Endothelial cell (in vitro differentiated cells): ENCODE results near the gene TRPC5OS. TPM values are rescaled to one million over a fixed set of nuclear protein-coding genes. Genes with fewer than 3 reads are reported as not detected.

ENCODE experiments used
- DNase-seq: peaks from one replicate; pipeline ENCODE4 v3.0.0; 2021; ENCODE audit warnings: low spot score
- H3K27ac Mint-ChIP-seq: one replicate; pipeline ENCODE4 v1.8.0; 2021; ENCODE audit warnings: mixed read lengths, inconsistent platforms; ENCODE audit not compliant: unreplicated experiment
- H3K27me3 Mint-ChIP-seq: one replicate; pipeline ENCODE4 v1.8.0; 2021; ENCODE audit warnings: mild to moderate bottlenecking, moderate library complexity, mixed read lengths, inconsistent platforms; ENCODE audit not compliant: unreplicated experiment
- H3K36me3 Mint-ChIP-seq: one replicate; pipeline ENCODE4 v1.8.0; 2021; ENCODE audit warnings: mild to moderate bottlenecking, low read depth, mixed read lengths, inconsistent platforms; ENCODE audit not compliant: unreplicated experiment
- H3K4me1 Mint-ChIP-seq: one replicate; pipeline ENCODE4 v1.8.0; 2021; ENCODE audit warnings: mild to moderate bottlenecking, mixed read lengths, inconsistent platforms; ENCODE audit not compliant: unreplicated experiment
- H3K4me3 Mint-ChIP-seq: one replicate; pipeline ENCODE4 v1.8.0; 2021; ENCODE audit warnings: mild to moderate bottlenecking, mixed read lengths, inconsistent platforms; ENCODE audit not compliant: unreplicated experiment
- H3K9me3 Mint-ChIP-seq: one replicate; pipeline ENCODE4 v1.8.0; 2021; ENCODE audit warnings: mixed read lengths, inconsistent platforms; ENCODE audit not compliant: unreplicated experiment
- CTCF ChIP-seq: fragments of 200-600 bp; sonication (generic); IDR thresholded peaks from one replicate; pipeline ENCODE4 v1.5.0; 2021; ENCODE audit warnings: antibody characterized with exemption; ENCODE audit not compliant: unreplicated experiment
- total RNA-seq: library from RNA; stranded (reverse); fragmentation: NEBNext Ultra II Directional; extraction: Animal tissue kit (Norgen Biotek cat#: 25700); gene quantifications from one replicate; pipeline ENCODE4 v1.2.1, GENCODE V29; 2021; ENCODE audit not compliant: unreplicated experiment

Gene TRPC5OS
- total RNA-seq, 1 donor from 2014 or later: not detected

- peaks cover 1% of the 10 kb centered on the region for H3K27me3 Mint-ChIP-seq
- H3K4me3 Mint-ChIP-seq: no peak overlapping the region
- H3K4me1 Mint-ChIP-seq: no peaks in the 10 kb centered on the region
These were observed 10.7 kb downstream of the TRPC5OS start for GRCh38 chrX:111886678-111887077.

GRCh38 chrX:111888600-111888999 is 12.6 kb downstream of the TRPC5OS start:
- Mint-ChIP-seq H3K4me3 (no peak overlapping the region), H3K36me3 (no peaks in the 10 kb centered on the region), H3K9me3 (no peaks in the 10 kb centered on the region), H3K27me3 (peaks cover 1% of the 10 kb centered on the region), H3K4me1 (no peaks in the 10 kb centered on the region), H3K27ac (no peak overlapping the region)
- TF ChIP-seq CTCF: no peak
- DNase-seq: no peak

More at GRCh38 chrX:111886678-111887077, 10.7 kb downstream of the TRPC5OS start:
- Mint-ChIP-seq H3K9me3 (no peaks in the 10 kb centered on the region), H3K27ac (no peak overlapping the region), H3K36me3 (no peaks in the 10 kb centered on the region)
- DNase-seq: no peak
- no peak for TF ChIP-seq CTCF

- no peak for TF ChIP-seq CTCF
- H3K36me3 Mint-ChIP-seq: no peaks in the 10 kb centered on the region
These were observed 16.4 kb downstream of the TRPC5OS start for GRCh38 chrX:111892375-111892774.

GRCh38 chrX:111896148-111896547 is 20.2 kb downstream of the TRPC5OS start:
- H3K36me3 Mint-ChIP-seq: no peaks in the 10 kb centered on the region
- H3K27ac Mint-ChIP-seq: no peak overlapping the region

More at GRCh38 chrX:111892375-111892774, 16.4 kb downstream of the TRPC5OS start:
- Mint-ChIP-seq H3K9me3 (no peaks in the 10 kb centered on the region), H3K27ac (no peak overlapping the region), H3K4me1 (no peaks in the 10 kb centered on the region), H3K4me3 (no peak overlapping the region), H3K27me3 (peaks cover 1% of the 10 kb centered on the region)
- no peak for DNase-seq

More at GRCh38 chrX:111896148-111896547, 20.2 kb downstream of the TRPC5OS start:
- H3K9me3 Mint-ChIP-seq: no peaks in the 10 kb centered on the region
- no peak for DNase-seq
- no peak for TF ChIP-seq CTCF
- H3K4me1 Mint-ChIP-seq: no peaks in the 10 kb centered on the region
- no peaks in the 10 kb centered on the region for H3K27me3 Mint-ChIP-seq
- no peak overlapping the region for H3K4me3 Mint-ChIP-seq
